HG03066 (cell line): Measurements from ENCODE around the gene ST3GAL5.

Source experiments
- ATAC-seq: cut with Tn5 transposase; IDR thresholded peaks from one replicate; pipeline ENCODE4 v1.9.1; 2021; ENCODE audit warnings: low read depth; ENCODE audit not compliant: unreplicated experiment

ST3GAL5 gene

DNA sequence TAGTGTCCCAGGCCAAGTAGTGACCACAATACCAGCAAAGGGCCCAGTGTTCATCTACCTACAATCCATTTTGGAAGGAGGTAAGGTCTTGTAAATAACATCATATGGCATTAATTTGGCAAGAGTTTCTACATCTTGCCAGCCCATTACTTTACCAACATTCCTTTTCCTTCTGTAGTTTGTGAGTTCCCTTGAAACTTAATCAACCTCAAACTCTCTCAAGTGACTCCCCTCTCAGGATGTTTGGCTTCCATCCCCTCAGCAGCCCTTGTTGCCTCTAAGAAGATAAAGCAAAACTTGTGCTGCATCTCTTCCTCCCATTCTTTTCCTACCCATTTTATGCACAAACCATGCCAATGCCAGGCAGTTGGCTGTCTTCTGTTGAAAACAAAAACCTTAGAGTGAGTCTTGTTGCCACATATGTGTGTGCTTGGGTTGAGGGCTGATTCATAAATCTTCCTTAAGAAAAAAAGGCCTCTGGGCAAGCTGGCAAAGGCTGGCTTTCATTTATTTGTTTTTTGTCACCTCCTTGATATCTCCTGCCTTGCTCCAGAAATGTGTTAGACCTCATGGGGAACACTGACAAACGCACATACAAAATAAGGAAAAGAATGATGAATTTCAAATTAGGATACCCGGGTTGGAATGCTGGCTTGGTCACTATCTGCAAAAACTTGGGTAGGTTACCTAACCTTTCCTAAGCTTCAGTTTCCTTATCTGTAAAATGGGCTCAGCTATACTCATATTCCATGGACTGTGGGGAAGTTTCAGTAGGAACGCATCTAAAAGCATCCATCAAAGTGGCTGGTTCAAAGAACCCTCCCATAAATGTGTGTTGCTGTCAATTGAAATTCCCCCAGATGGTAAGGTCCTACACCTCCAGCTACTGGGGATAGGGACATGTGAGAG is 29.4 kb upstream of the ST3GAL5 start:
- ATAC-seq = no peak

DNA sequence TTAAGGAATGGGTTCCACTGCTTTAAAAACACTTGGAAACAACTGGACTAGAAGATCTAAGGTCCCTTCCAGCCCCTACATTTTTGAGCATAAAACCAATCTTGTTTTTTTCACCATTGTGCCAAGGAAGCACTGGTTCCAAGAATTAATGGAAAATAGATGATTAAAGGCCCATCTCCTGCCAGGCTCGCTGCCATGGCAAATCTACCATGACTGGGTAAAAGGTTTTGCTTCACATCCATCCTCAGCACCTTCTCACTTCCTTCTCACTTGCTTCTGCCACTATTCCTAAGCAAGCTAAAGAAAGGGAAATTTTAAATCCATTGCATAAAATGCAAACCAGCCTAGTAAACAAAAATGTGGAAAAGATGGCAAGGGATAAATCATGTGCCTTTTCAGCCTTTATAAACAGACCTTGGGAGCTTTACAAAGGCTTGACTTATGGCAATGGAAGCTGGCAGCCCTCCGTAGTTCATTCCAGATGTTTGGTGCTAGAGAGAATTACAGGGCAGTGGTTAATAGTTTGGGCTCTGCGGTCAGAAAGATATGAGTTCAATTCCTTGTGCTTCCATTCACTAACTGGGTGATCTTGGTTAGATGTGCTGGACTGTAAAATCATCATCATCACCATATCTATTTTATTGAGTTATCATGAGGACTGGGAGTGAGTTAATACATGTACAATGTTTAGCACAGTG is 27.0 kb upstream of the ST3GAL5 start:
- ATAC-seq = no peak

DNA sequence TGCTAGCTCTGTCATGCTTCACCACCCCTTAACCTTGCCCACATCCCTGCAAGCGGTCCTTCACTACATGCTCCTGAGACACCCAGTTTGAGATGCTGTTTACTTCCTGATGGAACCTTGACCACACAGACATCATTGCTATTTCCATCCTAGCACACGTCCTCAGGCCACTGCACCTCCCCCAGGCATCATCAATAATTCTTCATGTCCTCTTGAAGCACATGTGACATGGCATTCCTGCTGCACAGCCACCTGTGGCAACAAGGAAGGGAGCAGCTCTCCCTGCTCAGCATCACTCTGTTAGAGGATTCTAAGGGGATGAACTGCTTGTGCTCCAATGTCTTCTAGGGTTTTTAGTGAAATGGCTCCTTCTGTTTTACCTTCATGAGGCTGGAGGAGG is 26.1 kb upstream of the ST3GAL5 start:
- ATAC-seq = no peak

DNA sequence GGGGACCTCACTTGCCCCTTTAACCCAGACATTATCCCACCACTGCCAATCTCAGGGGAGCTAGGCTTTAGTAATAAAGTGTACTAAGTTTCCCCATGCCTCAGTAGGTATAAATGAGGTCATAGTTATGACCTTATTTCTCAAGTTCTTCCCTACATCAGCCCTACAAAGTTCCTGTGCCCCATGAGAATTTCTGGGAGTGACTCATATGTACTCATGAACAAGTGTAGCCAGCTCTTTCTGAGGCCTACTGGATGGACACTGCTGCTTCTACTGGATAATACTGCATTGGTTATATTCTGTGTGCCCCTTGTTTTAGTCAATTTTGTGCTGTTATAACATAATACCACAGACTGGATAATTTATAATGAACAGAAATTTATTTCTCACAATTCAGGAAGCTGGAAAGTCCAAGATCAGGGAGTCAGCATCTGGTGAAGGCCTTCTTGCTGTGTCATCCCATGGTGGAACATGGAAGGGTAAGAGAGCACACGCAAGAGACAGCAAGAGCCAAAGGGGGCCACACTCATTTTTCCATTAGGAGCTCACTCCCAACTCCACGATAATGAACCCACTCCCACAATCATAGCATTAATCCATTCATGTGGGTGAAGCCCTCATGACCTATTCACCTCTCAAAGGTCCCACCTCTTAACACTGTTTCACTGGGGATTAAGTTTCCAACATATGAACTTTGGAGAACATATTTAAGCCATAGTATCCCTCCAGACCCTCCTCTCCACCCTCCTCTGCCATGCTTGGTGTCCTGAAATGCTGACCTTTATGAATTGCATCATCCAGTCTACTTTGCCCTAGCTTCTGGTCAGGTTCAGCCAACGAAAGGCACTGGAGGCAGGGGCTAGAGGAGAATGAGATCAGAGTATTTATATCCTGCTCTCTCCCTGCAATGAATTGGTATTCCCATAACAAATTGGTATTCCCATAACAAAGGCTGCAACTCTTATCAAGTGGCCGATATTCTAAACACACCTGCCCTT is 25.4 kb upstream of the ST3GAL5 start:
- ATAC-seq = no peak

DNA sequence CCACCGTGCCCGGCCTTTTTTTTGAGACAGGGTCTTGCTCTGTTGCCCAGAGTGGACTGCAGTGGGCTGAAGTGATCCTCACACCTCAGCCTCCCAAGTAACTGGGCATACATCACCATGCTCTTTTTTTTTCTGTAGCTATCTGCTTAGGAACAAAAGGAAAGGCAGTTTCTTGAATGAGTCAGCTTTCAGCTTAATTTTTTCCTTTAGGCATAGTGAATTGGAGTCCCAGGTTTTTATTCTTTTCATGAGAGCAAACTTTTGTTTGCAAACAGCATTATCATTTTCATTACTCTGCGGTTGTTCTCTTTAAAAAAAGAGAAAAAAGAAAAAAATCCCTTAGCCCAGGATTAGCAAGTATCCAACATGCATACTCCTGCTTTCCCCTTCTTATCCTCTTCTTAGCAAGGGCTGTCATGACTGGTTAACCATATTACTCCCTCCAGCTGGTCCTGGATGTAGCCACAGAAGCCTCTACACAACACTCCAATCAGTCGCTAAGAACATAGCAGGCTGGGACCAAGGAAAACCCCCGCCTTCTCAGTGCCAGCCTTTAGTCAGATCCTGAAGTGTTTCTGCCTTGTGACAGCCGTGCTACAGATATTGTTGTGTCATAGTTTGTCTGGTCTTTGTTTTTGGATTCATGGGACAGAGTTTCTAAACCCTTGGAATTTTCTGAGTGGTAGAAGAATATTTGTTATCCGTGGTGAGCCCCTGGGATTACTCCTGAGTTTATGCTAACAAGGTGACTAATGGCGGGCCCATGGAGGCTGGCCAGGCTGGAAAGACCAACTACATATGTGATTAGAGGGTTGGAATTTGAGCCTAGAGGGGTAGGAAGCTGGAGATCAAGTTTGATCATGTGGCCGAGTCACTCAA is 23.3 kb upstream of the ST3GAL5 start:
- no peak for ATAC-seq

DNA sequence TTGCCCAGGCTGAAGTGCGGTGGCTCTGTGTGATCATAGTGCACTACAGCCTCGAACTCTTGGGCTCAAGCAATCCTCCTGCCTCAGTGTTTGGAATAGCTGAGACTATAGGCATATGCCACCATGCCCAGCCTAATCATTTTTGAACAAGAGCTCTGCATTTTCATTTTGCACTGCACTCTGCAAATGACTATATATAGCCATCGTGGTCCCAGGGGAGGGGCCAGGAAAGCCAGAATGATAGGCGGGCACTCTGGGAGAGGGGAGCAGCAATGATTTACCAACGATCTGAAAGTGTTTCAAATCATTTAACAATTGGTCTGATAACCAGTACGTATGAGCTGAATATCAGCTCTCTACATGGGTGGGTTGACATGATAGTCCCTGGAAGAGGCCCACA is 22.3 kb upstream of the ST3GAL5 start:
- no peak for ATAC-seq

DNA sequence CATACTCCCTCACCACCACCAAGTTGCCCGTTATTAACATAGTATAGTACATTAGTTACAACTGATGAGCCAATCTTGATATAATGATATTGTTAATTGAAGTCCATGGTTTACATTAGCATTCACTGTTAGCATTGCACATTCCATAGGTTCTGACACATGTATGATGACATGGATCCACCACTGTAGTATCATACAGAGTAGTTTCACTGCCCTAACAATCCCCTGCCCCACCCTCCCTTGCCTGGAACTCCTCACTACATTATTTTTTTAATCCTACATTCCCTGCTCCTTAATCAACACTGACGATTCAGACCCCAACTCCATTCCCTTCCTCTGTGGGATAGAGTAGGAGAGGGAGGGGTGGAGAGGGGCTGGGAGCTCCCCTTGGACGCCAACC is 20.2 kb upstream of the ST3GAL5 start:
- ATAC-seq = no peak

DNA sequence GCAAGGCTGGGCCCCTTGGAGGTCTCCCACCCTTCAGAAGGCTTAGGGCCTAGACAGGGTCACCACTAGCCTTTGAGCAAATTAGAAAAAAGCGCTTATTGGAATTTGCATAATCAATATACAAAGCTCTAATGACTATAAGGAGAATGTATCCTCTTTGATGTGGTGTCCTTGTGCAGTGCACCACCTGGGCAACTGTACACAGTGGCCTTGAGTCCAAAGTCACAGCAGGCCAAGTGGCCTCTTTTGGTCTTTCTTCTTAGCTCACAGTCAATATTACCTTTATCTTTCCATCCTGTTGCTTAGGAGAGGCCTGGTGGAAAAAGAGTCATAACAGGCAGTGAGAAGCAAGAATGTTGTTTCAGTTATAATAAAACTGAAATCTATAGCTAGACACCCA is 19.7 kb upstream of the ST3GAL5 start:
- ATAC-seq = no peak

DNA sequence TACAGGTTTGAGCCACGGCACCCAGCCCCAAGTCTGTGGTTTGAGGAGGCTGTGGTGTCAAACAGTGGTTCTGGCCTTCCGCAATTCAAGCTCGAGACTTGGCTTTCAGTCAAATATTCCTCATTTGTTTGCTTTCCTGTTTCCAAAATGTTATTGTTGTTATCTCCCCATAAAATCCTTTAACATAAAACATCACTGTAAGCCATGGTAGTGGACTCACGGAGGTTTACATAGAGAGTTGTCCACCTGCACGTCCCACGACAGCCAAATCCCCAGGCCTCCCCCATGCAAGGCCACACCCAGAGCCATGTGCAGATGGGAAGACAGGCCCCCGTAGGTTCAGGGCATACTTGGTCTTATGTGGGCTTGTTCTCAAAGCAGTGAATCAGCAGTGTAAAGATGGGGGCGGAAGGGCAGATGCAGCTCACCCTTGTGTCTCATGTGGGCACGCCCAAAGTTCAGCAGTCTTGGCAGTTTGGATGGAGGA is 18.9 kb upstream of the ST3GAL5 start:
- ATAC-seq = no peak

DNA sequence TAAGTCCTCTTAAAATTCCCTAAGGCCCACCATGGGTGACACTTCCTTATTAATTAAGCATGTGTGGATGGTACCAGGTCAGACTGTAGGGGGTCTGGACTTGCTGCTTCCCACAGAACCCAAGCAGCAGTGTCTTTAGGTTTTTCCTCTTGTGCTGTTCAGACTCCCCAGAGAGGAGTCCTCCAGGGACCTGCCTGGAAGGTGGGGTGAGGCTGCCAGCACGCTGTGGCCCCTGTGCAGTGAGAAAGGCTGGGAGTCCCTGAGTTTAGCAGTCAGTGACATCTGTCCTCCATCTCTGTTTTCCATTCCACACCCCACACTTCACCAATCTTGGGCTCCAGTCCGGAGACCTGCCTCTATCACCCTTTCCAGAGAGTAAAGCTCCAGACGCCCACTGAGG is 18.0 kb upstream of the ST3GAL5 start:
- no peak for ATAC-seq

DNA sequence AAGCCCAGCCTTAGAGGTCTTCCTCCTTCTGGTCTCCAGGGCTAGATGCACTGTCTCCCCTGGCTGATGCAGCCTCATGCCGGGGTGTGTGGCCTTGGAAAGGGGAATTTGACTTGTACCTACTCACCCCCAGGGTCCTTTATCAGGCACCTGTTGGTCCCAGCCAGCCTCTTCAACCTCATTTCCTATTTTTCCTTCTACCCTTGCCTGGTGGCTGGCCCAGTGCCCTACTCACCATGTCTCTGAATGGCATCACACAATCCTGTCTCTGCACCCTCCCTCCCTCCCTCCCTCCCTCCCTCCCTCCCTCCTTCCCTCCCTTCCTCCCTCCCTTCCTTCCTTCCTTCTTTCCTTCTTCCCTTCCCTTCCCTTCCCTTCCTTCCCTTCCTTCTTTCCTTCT is 17.1 kb upstream of the ST3GAL5 start:
- ATAC-seq = no peak

DNA sequence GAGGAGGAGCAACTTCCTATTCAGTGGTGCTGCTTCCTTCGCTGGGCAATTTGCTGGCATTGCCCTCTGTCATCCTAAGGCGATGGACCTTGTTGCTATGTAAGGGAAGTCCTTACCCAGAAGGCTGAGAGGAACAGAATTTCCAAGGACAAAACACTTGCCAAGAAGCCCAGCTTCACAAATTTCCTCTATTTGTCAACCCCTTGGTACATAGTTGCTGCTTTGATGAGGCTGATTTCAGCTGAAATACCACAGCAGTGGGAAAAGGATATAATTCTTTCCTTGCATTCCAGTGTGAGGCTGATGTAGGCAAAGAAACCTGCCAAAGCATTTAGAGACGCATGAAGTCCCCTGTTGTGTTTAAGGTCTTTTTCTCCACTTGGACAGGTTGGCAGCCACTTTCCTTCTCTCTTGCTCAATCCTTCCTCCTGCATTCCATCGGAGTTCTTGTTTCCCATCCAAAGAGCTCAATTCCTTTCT is 16.4 kb upstream of the ST3GAL5 start:
- no peak for ATAC-seq

DNA sequence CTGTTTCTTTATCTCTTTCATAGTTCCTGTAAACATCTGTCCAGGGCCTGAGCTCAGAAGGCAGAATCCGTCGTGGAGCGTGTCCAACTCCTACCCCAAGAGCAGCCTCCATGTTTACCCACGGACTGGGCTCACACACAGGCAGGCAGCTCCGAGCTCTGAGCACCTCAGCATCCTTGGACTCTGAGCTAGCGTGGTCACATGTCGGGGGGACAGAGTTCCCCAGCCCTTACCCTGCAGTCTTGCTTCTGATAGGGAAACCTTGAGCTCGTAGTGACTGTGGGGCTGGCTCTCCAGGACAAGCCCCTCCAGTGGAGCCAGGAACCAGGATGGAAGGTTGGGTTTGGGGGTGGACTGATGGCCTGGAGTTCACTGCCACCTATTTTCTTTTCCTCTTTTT is 15.1 kb upstream of the ST3GAL5 start:
- no peak for ATAC-seq

DNA sequence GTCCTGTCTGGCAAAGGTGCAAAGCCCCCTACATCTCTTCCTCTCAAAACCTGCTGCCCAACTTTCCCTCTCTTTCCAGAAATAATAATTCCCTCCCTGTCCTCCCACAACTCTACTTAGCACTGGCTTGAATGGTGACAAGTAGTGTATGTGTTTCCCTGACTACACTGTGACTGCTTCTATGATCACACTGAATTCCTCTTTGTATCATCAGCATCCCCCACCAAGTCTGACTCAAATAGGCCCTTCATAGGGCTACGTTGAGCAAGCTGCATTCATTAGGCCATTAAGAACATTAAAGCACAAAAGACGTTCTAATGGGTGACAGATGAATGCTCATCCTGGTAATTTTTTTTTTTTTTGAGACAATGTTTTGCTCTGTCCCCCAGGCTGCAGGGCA is 13.7 kb upstream of the ST3GAL5 start:
- no peak for ATAC-seq

DNA sequence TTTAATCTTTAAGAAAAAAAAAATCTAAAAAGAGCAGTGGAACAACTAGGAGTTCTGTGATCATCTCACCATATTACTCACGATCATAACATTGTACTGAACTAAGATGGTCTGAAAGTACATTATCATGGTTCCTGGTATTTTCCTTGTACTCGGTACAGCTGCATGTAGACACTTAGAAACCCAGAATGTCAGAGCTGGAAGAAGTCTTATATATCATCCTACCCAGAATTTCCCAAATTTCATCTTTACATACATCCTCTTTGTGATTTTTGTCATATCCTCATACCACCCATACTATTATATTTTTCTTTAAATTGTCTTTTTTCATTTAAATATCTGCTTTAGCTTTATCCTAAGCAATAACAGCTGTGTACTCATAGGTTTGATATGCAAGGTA is 12.4 kb upstream of the ST3GAL5 start:
- no peak for ATAC-seq

DNA sequence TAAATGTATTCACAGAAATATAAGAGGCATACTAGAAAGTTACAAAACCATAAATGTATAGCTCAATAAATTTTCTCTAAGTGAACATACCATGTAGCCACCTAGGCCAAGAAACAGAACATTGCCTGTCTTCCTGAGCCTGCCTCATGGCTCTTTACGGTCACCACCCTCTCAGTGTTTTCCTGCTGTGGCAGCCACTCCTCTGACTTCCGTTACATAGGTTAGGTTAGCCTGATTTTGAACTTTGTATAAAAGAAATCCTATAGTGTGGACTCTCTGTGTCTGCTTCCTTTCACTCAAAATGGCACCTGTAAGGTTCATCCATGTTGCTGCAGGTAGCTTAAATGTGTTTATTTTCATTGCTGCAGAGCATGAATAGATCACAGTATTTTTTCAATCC is 11.6 kb upstream of the ST3GAL5 start:
- no peak for ATAC-seq

DNA sequence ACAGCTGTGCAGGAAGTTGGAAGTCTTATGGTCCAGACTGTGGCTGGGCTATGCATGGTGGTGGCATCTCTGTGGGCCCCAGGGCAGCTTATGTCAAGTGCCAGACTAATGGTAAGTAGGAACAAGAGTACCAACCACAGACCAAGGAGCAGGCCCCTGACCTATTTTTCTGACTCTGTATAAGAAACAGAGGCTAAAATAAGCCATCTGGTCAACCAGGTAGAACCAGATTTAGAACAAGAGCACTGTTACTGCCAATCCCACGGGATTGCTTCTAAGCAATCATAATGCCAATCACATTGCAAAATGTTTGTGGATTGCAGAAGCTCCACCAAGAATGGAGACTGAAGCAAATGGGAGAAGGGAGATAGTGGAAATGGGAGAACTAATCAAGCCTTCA is 11.1 kb upstream of the ST3GAL5 start:
- no peak for ATAC-seq

DNA sequence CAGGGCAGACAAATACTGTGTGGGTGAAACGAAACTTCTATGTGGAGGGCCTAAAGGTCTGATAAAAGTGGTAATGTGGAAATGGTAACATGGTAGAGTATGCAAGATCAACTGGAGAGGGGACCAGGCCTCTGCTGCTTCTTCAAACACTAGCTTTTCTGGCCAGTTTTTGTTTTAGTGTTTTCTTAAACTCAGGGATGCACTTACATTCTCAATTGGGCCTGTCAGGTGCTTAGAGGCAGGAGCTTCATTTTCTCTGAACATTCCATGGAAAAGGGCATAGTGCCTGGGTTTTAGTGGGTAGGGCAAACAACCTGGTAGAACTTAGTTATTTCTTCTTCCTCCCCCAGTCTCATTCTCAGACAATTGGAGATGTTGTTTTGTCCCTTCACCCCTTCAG is 10.5 kb upstream of the ST3GAL5 start:
- ATAC-seq = no peak

DNA sequence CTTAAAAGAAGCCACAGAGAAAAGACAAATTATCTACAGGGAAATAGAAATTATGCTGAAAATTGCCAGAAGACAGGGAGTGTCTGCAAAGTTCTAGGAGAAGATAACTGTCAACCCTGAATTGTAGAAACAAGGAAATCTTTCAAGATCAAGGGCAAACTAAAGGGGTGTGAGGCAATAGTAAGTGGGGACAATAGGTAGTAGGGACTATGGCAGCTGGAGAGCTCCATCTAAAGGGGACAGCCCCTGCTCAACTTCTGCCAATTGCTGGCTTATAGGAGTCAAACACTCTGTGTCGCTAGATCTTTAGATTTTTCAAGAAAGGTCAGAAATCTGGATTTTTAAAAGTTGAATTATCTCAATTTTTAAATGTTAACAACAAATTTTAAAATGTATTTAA is 10.1 kb upstream of the ST3GAL5 start:
- ATAC-seq = no peak
